Activated CD4-positive, alpha-beta T cell treated with anti-CD3 and anti-CD28 coated beads for 1 hour (primary cell): ENCODE results near the gene CPD.

Source experiments
- DNase-seq: peaks from one replicate; pipeline ENCODE4 v3.0.0-alpha.2; 2020

Gene CPD

GRCh38 chr17:30514895-30515596 lies 136.3 kb downstream of the CPD start:
- DNase-seq, result no peak

GRCh38 chr17:30517786-30518185 lies 139.1 kb downstream of the CPD start:
- no peak for DNase-seq

GRCh38 chr17:30519166-30519565 lies 140.4 kb downstream of the CPD start:
- DNase-seq, result no peak
